ENCODE measurements around the gene LPAR2.

- no peak for TF ChIP-seq CTCF (IDR thresholded peaks at IDR 0.05; ENCODE audit: extremely low read depth in 1 of 2, insufficient read depth in 1 of 2, low read depth in 1 of 2, low read length in 2 of 2)
- no peak for TF ChIP-seq FOS (IDR thresholded peaks at IDR 0.05; ENCODE audit: borderline replicate concordance, insufficient read depth, low read length)
- no peak for TF ChIP-seq EZH2 (IDR thresholded peaks at IDR 0.05; ENCODE audit: borderline replicate concordance, low read depth, low read length, severe bottlenecking)
- no peak for TF ChIP-seq POLR2AphosphoS5 (IDR thresholded peaks at IDR 0.05; ENCODE audit: insufficient read depth, low read depth, low read length)
- no peak for TF ChIP-seq POLR2A (IDR thresholded peaks at IDR 0.05; ENCODE audit: low read depth, low read length)
- no peak for TF ChIP-seq JUN (IDR thresholded peaks at IDR 0.05; ENCODE audit: borderline replicate concordance, insufficient read depth, insufficient read length, low read depth)
- no peak for TF ChIP-seq MAX (IDR thresholded peaks at IDR 0.05; ENCODE audit: insufficient read depth, insufficient read length)
- TF ChIP-seq GATA2 (IDR thresholded peaks at IDR 0.05; ENCODE audit: insufficient read depth, insufficient read length, low read depth, low read length): no peak
- no peak for TF ChIP-seq MYC (IDR thresholded peaks at IDR 0.05; ENCODE audit: low read depth, low read length)
These were observed 9.1 kb upstream of the LPAR2 start for GRCh38 chr19:19637186-19637522.

Measured in endothelial cell of umbilical vein (primary cell).